Measurements from ENCODE around the gene TBX1. TPM values are rescaled to one million over a fixed set of nuclear protein-coding genes. Genes with fewer than 3 reads are reported as not detected.
"Not testable (repeated sequence)": the region's sequence is repeated elsewhere in the genome, so short reads cannot be mapped to it uniquely, and the experiment has no call there.

TBX1 gene
- total and polyA plus RNA-seq, 7 donors = 18.2 to 112 (median 80.8) TPM

- no peaks in the 10 kb centered on the region for H3K4me1 ChIP-seq
- no peaks in the 10 kb centered on the region for H3K27me3 ChIP-seq (ENCODE audit: insufficient read depth in 3 of 3, low read length in 2 of 3)
- no peaks in the 10 kb centered on the region for H3K36me3 ChIP-seq (ENCODE audit: insufficient read depth in 1 of 2, low read depth in 1 of 2)
- no peak overlapping the region for H3K27ac ChIP-seq
- TF ChIP-seq, protein P1, sequence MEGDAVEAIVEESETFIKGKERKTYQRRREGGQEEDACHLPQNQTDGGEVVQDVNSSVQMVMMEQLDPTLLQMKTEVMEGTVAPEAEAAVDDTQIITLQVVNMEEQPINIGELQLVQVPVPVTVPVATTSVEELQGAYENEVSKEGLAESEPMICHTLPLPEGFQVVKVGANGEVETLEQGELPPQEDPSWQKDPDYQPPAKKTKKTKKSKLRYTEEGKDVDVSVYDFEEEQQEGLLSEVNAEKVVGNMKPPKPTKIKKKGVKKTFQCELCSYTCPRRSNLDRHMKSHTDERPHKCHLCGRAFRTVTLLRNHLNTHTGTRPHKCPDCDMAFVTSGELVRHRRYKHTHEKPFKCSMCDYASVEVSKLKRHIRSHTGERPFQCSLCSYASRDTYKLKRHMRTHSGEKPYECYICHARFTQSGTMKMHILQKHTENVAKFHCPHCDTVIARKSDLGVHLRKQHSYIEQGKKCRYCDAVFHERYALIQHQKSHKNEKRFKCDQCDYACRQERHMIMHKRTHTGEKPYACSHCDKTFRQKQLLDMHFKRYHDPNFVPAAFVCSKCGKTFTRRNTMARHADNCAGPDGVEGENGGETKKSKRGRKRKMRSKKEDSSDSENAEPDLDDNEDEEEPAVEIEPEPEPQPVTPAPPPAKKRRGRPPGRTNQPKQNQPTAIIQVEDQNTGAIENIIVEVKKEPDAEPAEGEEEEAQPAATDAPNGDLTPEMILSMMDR (IDR thresholded peaks at IDR 0.05) = no peak
- ATAC-seq (no peak), DNase-seq (peak in 1 of 2 donors; percentile 37)
- H3K9me3 ChIP-seq = no peaks in the 10 kb centered on the region
- WGBS, 3 donors = 96 to 98% (median 97%) methylated on average over 26 to 34 of the region's 34 CpGs
- no peak overlapping the region for H3K4me3 ChIP-seq
- intact Hi-C loops (cut with DNase I) = no loop called here
These were observed 28.2 kb downstream of the TBX1 start for GRCh38 chr22:19788661-19789225.

GRCh38 chr22:19789406-19789805 is 28.8 kb downstream of the TBX1 start:
- ATAC-seq = no peak

DNA sequence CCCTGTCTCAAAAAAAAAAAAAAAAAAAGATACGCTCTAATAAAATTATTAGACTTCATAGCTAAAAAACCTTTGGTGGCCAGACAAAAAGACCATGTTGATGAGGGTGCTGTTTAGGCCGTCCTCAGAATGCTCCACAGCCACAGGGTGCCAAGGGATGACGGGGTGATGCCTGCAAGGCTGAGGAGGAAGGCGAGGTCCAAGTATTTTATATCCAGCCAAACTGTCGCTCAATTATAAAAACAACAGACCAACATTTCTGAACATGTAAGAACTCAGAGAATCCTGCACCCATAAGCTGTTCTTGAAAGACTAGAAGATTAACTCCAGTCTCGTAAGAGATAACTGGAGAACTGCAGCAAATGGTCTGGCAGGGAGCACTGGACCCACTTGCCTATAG is 29.2 kb downstream of the TBX1 start:
- no peaks in the 10 kb centered on the region for H3K4me1 ChIP-seq
- WGBS, 3 donors = 78 to 95% (median 80%) methylated on average over 6 of the region's 6 CpGs

More at GRCh38 chr22:19789406-19789805, 28.8 kb downstream of the TBX1 start:
- H3K27me3 ChIP-seq (ENCODE audit: insufficient read depth in 3 of 3, low read length in 2 of 3) = no peaks in the 10 kb centered on the region
- no peaks in the 10 kb centered on the region for H3K36me3 ChIP-seq (ENCODE audit: insufficient read depth in 1 of 2, low read depth in 1 of 2)
- peak; percentile 5 to 52 for DNase-seq
- no peaks in the 10 kb centered on the region for H3K4me1 ChIP-seq
- no peak overlapping the region for H3K4me3 ChIP-seq
- H3K27ac ChIP-seq = no peak overlapping the region
- intact Hi-C loops (cut with DNase I) = no loop called here
- TF ChIP-seq, protein P1 (IDR thresholded peaks at IDR 0.05) = no peak
- no peaks in the 10 kb centered on the region for H3K9me3 ChIP-seq
- 91 to 93% (median 92%) methylated on average over 16 of the region's 16 CpGs for WGBS, 3 donors

GRCh38 chr22:19791243-19791642 is 30.7 kb downstream of the TBX1 start:
- no peak overlapping the region for H3K27ac ChIP-seq
- no peaks in the 10 kb centered on the region for H3K27me3 ChIP-seq (ENCODE audit: insufficient read depth in 3 of 3, low read length in 2 of 3)
- ATAC-seq (no peak), DNase-seq (no peak)
- intact Hi-C loops (cut with DNase I) = no loop called here
- no peaks in the 10 kb centered on the region for H3K36me3 ChIP-seq (ENCODE audit: insufficient read depth in 1 of 2, low read depth in 1 of 2)
- no peaks in the 10 kb centered on the region for H3K4me1 ChIP-seq
- TF ChIP-seq, protein P1 (IDR thresholded peaks at IDR 0.05) = no peak
- no peaks in the 10 kb centered on the region for H3K9me3 ChIP-seq
- H3K4me3 ChIP-seq = no peak overlapping the region

More for the DNA sequence above, 29.2 kb downstream of the TBX1 start:
- Histone ChIP-seq H3K36me3 (ENCODE audit: insufficient read depth in 1 of 2, low read depth in 1 of 2) (no peaks in the 10 kb centered on the region), H3K27me3 (ENCODE audit: insufficient read depth in 3 of 3, low read length in 2 of 3) (no peaks in the 10 kb centered on the region), H3K27ac (no peak overlapping the region), H3K4me3 (no peak overlapping the region), H3K9me3 (no peaks in the 10 kb centered on the region)
- ATAC-seq (no peak), DNase-seq (no peak)
- intact Hi-C loops (cut with DNase I) = no loop called here
- TF ChIP-seq, protein P1 (IDR thresholded peaks at IDR 0.05) = no peak

DNA sequence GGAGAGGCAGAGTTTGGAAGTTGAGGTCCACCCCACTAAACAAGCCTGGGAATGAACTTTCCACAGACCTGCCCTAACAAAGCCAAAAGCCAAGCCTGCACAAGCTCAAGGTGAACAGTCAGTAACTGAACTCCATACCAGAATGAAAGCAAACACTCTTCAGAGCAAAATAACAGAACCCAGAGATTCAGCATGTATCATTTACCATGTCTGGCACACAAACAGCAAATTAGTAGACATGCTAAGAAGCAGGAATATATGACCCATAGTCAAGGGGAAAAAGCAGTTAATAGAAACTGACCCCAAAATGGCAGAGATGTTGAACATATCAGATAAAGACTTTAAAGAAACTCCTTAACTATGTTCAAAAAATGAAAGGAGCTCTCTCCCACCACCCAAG is 31.3 kb downstream of the TBX1 start:
- TF ChIP-seq, protein P1 (IDR thresholded peaks at IDR 0.05) = no peak
- no peaks in the 10 kb centered on the region for H3K27me3 ChIP-seq (ENCODE audit: insufficient read depth in 3 of 3, low read length in 2 of 3)
- no peak overlapping the region for H3K4me3 ChIP-seq
- no peak overlapping the region for H3K27ac ChIP-seq
- ATAC-seq (no peak), DNase-seq (no peak)
- H3K4me1 ChIP-seq = no peaks in the 10 kb centered on the region
- no peaks in the 10 kb centered on the region for H3K36me3 ChIP-seq (ENCODE audit: insufficient read depth in 1 of 2, low read depth in 1 of 2)
- intact Hi-C loops (cut with DNase I) = no loop called here
- H3K9me3 ChIP-seq = no peaks in the 10 kb centered on the region

GRCh38 chr22:19792383-19792896 is 31.9 kb downstream of the TBX1 start:
- intact Hi-C loops (cut with DNase I); H3K9me3 ChIP-seq; H3K4me1 ChIP-seq; H3K27ac ChIP-seq; H3K27me3 ChIP-seq (ENCODE audit: insufficient read depth in 3 of 3, low read length in 2 of 3); ATAC-seq; H3K36me3 ChIP-seq (ENCODE audit: insufficient read depth in 1 of 2, low read depth in 1 of 2); H3K4me3 ChIP-seq: not testable (repeated sequence)
- DNase-seq = peak in 1 of 2 donors; percentile 15
- WGBS, 3 donors = 94 to 97% (median 95%) methylated on average over 13 of the region's 13 CpGs
